ENCODE results near the gene CUBN.

- TF ChIP-seq CTCF (IDR thresholded peaks at IDR 0.05 in 4 of 5, conservative IDR thresholded peaks at IDR 0.05 in 1 of 5) (no peak), POLR2A (IDR thresholded peaks at IDR 0.05) (no peak)
Observed at GRCh38 chr10:16776896-16777295, 352.7 kb downstream of the CUBN start.

Measured in gastrocnemius medialis (tissue), 4 donors.